CD4-positive, alpha-beta T cell treated with Interleukin-1 beta for 1 hour (primary cell): ENCODE measurements around the gene ABHD5.
"Not testable (repeated sequence)": the region's sequence is repeated elsewhere in the genome, so short reads cannot be mapped to it uniquely, and the experiment has no call there.

Source experiments
- DNase-seq, 2 donors: peaks; one replicate each; pipeline ENCODE4 v3.0.0-alpha.2; 2020 to 2022

Gene ABHD5

DNA sequence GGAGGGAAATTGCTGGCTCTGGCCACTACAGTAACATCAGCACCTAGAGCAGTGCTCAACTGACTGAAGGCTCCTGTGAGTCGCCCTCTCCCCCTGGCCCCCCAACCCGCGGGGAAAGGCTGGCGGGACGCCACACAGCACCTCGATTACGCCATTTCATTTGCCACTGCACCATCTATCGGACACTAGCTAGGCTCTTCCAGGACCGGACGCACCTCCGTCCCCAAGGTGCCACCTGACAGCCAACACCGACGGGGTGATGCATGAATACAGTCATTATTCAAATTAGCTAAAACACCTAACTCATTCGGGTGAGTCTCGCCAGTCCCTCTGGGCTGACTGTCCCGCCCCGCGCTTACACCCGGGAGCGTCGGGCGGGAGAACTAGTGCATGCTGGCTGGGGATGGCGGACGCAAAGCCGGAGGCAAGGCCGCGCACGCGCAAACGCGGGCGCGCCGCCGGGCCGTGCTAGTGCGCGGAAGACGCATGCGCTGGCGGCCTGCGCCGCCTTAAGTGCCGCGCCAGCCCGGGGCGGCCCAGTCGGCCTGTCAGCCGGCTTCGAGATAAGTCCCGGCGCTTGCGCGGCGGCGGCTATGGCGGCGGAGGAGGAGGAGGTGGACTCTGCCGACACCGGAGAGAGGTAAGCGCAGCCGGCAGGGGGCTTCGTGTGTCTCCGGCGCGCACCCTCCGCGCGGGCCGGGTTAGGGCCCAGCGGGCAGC lies at the start of gene ABHD5:
ABHD5 (plus strand) TSS at position 539 of the 720 bp plus-strand sequence; CDS start at position 594, 55 bp downstream.
- DNase-seq, result peak; percentile 95 to 97

DNA sequence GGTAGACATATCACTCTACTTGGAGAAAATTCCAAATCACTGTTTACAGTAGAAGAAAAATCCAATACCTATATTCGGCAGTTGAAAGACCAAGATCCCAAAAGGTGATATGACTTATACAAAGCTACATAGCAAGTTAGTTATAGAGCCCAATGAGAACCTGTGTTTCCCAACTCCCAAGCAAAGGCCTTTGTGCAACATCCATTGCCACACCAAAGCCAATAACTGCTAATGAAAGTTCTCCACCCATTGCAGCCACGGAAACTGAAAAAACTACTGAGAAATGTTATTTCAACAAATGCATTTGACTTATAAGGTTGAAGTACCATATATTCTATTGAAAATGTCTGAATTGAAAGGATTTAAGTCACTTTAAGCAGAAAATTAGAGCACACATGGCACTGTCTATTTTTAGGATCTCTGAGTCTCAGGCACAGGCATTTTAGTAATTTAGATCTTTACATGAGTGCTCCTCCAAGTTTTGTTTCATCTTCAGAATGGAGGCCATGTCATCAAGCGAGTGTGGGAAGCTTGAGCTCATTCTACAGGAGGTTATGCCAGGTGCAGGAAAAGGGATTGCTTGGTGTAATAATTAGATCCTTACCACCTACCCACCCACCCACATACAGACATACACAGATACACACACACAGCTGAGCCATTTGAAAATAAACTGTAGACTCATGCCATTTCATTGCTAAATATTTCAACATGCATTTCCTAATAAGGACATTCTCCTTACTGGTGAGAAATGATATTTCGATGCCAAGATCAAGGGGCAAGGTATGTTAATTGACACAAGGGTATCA lies 49.2 kb upstream of the ABHD5 start:
- no peak for DNase-seq

DNA sequence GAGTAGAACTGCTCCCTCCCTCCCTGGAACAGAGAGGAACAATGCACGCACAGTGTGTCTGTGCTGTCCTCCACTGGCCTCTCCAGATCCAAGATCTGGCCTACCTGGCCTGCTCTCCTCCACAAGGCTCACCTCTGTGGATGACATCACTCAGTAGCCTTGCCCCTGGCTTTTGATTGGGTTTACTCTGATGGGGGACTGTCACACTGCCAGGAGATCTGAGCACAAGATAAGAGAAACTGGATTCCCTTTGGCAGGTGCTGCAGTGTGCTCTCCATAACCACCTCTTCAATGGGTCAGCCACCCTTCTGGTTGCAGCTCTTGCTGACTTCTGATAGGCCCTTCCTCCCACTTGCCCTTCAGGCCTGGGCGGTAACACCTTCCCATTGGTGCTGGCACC lies 46.3 kb upstream of the ABHD5 start:
- no peak for DNase-seq

DNA sequence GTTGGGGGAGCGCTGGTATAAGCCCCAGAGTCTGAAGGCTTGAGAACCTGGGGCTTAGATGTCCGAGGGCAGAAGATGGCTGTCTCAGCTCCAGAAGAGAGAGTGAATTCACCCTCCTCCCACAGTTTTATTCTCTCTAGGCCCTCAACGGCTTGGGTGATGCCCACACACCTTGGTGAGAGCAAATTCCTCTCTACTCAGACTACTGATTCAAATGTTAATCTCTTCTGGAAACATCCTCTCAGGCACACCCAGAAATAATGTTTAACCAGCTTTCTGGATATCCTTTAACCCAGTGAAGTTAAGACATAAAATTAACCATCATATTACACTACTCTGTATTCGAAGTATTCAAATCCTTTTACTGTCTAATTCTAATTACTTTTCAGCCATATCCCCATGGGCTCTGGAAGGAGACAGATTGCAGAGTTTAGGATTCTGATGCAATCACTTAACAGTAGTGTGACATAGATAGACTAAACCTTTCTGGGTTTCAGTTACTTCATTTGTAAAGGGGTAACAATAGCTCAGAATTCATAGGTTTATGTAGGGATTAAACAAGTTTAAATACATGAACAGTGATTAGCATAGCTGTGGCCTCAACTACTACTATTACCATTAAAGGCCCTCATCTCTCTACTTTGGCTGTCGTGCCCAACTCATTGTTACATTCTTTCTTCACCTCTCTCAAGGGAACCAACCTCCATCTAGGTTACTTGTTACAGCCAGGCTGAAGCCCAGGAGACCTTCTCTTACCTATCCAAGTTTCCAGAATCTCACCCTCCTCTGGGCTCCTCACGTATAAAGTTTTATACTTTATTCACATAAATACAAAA lies 43.2 kb upstream of the ABHD5 start:
- DNase-seq, result no peak

DNA sequence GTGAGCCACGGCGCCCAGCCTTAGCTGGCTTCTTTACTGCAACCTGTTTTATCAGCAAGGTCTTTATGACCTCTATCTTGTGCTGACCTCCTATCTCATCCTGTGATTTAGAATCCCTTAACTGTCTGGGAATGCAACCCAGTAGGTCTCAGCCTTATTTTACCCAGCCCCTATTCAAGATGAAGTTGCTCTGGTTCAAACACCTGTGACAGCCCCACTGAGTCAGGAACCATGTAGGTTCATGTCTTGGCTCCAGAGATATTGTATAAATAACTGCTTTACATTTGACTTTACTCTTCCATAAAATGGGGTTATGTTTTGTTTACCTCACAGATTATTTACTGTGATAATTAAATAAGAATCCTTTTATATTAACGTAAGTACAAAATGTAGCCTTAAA lies 41.8 kb upstream of the ABHD5 start:
- no peak for DNase-seq

DNA sequence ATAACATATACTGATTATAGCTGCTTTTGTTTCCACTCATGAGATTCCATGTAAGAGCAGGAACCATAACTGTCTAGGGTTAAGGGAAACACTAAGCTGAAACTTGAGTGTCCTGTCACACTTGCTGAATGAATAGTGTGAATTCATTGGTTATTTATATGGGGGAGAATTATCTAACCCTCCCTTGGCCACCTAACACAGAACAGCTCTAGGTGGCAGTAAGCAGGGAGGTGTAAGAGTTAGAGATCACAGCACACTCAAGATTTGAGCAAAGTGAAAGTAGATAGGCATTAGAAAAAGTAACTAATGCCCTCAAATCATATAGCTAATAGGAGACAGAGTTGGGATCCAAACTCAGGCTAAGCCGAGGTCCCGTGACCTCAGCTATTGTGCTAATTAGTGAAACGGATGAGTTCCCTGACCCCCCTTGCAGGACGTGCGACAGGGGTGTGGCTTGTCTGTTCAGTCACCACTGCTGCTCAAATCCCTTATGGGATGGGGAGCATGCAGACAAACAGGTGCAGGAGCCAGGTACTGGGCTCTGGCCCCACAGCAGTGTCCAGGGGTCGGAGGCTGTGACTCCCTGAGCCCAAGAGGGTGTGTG lies 41.3 kb upstream of the ABHD5 start:
- no peak for DNase-seq

DNA sequence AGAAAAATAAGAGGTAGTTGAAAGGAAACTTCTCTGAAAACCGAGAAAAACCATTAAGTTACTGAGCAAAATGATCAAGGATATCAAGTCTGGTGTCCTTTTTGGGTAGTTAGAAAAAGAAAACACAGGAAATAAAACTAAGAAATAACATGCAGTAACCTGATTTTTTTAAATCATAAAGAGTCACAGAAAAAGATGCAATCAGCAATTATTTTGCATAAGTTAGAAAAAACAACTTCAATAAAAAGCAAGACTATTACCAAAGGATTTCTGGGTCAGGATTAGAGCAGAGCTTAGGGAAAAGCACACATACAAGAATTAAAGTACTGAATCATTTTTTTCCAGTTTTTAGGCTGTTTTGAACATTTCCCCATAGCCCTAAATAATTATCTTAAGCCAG lies 40.4 kb upstream of the ABHD5 start:
- DNase-seq, result no peak

DNA sequence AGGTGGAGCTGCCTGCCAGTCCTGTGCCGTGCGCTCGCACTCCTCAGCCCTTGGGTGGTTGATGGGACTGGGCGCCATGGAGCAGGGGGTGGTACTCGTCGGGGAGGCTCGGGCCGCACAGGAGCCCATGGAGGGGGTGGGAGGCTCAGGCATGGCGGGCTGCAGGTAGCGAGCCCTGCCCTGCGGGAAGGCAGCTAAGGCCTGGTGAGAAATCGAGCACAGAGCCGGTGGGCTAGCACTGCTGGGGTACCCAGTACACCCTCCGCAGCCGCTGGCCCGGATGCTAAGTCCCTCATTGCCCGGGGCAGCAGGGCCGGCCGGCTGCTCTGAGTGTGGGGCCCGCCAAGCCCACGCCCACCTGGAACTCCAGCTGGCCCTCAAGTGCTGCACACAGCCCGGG lies 34.3 kb upstream of the ABHD5 start:
- not testable (repeated sequence) for DNase-seq

DNA sequence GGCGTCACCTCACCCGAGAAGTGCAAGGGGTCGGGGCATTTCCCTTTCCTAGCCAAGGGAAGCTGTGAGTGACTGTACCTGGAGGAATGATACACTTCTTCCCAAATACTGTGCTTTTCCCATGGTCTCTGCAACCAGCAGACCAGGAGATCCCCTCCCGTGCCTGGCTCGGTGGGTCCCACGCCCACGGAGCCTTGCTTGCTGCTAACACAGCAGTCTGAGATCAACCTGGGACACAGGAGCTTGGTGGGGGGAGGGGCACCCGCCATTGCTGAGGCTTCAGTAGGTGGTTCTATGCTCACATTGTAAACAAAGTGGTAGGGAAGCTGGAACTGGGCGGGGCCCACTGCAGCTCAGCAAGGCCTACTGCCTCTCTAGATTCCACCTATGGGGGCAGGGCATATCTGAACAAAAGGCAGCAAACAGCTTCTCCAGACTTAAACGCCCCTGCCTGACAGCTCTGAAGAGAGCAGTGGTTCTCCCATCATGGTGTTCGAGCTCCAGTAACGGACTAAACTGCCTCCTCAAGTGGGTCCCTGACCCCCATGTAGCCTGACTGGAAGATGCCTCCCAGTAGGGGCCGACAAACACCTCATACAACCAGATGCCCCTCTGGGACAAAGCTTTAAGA lies 31.4 kb upstream of the ABHD5 start:
- DNase-seq, result no peak

DNA sequence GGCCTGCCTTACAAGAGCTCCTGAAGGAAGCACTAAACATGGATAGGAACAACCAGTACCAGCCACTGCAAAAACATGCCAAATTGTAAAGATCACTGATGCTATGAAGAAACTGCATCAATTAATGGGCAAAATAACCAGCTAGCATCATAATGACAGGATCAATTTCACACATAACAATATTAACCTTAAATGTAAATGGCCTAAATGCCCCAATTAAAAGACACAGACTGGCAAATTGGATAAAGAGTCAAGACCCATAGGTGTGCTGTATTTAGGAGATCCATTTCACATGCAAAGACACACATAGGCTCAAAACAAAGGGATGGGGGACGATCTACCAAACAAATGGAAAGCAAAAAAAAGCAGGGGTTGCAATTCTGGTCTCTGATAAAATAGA lies 29.4 kb upstream of the ABHD5 start:
- DNase-seq, result not testable (repeated sequence)

DNA sequence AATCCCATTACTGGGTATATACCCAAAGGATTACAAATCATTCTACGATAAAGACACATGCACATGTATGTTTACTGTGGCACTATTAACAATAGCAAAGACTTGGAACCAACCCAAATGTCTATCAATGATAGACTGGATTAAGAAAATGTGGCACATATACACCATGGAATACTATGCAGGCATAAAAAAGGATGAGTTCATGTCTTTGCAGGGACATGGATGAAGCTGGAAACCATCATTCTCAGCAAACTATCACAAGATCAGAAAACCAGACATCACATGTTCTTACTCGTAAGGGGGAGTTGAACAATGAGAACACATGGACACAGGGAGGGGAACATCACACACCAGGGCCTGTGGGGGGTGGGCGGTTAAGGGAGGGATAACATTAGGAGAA lies 25.7 kb upstream of the ABHD5 start:
- DNase-seq, result not testable (repeated sequence)

DNA sequence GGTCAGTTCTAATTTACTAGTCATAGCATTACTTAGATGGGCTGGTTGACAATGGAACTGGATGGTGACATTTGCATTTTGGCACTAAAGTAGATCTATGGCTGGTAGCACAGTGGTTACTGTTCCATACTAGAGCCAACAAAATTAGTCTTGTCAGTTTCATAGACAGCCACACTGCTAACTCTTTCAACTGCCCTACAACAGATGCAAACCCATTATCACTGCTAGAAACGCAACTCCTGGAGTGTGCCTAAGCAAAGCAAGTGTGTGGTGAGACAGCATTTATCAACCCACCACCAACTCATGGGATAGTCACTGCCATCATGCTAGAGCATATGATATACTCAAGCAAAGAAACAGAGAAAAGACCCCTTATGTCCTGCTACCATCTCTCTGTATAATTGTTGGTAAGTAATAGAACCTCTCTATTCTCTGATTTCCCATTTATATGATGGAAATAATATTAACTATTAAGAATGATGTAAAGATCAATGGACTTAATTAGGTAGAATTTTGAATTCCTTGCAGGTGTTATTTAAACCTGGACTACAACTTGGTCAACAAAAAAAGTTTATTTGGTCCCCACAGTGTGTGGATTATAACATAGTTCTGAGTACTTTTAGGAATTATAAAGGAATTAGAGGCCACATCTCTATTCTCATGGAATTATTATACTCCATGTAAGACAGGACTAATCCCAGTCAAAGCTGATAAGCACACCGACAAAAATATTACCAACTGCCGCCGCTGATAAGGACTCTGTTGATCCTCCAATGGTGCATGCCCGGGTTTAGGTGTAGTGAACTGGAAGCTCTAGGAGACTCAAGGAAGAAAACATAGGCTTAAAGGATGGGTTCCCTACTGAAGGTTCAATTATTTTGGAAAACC lies 19.9 kb upstream of the ABHD5 start:
- no peak for DNase-seq

DNA sequence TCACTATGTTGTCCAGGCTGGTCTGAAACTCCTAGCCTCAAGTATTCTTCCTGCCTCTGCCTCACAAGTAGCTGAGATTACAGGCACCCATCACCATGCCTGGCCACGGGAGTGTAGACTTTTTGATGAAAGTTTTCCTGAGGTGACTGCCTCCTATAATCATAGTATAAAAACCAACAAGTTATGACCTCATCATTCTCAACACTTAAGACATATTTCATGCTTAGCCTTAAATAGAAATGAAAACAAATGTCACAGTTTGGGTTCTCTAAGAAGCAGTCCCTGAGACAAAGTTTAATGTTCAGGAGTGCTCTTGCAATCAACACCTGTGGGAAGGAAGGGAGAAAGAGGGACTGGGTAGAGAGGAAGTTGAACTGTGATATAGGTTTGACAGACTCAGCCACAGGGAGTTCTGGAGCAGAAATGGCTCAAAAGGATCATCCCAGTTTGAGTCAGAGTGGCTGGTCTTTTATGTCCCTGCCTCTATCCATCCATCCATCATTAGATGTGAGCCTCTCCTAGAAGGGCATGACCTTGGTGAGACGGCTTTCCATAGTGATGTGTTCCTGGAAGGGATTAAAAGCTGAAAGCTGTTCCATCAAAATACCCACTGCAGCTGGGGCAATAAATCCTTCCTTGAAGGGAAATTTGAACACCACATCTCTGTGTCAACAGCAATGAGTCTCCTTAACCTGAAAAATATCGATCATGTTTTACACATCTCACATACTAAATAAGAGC lies 16.2 kb upstream of the ABHD5 start:
- no peak for DNase-seq

DNA sequence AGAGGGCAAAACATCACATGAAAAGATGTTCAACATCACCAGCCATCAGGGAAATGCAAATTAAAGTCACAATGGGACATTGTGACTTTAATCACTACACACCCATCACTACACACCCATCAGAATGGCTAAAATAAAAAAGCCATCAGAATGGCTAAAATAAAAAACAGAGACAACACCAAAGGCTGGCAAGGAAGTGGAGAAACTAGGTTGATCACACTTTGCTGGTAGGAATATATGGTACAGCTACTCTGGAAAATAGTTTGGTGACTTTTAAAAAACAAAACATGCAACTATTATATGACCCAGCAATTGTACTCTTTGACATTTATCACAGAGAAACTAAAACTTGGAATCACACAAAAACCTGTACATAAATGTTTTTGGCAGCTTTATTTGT lies 15.1 kb upstream of the ABHD5 start:
- DNase-seq, result no peak

DNA sequence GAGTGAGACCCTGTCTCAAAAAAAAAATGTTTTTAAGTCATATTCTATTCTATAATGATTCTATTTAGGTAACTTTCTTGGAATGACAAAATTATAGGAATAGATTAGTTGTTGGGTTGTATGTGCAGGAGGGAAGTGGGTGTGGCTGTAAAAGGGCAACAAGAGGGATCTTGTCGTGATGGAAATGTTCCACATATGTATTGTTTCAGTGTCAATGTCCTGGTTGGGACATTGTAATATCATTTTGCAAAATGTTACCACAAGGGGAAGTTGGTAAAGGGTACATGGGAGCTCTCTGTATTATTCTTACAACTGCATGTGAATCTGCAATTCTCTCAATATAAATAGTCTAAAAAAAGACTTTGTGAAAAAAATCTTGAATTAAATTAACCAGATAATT lies 14.3 kb upstream of the ABHD5 start:
- DNase-seq, result no peak

DNA sequence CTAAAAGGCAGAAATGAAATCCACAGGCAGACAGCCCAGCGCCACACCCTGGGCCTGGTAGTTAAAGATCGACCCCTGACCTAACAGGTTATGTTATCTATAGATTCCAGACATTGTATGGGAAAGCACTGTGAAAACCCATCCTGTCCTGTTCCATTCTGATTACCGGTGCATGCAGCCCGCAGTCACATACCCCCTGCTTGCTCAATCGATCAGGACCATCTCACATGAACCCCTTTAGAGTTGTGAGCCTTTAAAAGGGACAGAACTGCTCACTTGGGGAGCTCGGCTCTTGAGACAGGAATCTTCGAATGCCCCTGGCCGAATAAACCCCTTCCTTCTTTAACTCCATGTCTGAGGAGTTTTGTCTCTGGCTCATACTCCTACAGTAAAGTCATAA lies 12.4 kb upstream of the ABHD5 start:
- not testable (repeated sequence) for DNase-seq

DNA sequence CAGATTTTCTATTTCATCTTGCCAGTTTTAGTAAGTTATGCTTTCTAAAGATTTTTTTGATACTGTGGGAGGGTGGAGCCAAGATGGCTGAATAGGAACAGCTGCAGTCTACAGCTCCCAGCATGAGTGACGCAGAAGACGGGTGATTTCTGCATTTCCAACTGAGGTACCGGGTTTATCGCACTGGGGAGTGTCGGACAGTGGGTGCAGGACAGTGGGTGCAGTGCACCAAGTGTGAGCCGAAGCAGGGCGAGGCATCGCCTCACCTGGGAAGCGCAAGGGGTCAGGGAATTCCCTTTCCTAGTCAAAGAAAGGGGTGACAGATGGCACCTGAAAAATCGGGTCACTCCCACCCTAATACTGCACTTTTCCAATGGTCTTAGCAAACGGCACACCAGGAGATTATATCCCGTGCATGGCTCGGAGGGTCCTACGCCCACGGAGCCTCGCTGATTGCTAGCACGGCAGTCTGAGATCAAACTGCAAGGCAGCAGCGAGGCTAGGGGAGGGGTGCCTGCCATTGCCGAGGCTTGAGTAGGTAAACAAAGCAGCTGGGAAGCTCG lies 11.8 kb upstream of the ABHD5 start:
- DNase-seq, result not testable (repeated sequence)

DNA sequence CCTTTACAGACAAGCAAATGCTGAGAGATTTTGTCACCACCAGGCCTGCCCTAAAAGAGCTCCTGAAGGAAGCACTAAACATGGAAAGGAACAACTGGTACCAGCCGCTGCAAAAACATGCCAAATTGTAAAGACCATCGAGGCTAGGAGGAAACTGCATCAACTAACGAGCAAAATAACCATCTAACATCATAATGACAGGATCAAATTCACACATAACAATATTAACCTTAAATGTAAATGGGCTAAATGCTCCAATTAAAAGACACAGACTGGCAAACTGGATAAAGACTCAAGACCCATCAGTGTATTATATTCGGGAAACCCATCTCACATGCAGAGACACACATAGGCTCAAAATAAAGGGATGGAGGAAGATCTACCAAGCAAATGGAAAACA lies 9.9 kb upstream of the ABHD5 start:
- not testable (repeated sequence) for DNase-seq

DNA sequence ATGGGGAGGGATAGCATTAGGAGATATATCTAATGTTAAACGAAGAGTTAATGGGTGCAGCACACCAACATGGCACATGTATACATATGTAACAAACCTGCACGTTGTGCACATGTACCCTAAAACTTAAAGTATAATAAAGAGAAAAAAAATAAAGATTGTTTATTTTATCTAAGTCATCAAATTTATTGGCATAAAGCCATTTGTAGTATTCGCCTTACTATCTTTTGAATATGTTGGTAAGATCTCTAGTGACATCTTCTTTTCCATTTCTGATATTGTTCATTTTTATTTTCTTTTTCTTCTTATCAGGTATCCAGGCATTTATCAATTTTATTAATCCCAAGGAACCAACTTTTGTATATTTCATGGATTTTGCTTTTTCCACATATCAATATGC lies 5.8 kb upstream of the ABHD5 start:
- no peak for DNase-seq

DNA sequence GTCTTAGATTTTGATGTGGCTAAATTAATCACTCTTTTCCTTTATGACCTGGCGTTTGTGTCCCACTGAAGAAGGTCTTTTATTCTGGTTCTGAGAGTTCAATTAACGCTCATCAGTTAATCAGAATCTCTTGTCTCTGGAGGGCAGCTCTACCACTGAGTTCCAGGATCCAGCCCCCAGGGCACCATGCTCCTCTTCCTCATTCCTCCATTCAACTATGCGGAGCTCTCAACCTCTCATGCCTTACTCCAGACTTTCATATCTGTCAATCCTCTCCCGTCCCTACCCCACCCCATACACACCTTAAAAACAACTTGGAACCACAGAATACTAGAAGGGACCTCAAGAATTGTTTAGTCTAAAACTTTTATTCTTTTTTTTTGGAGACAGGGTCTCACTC lies 4.8 kb upstream of the ABHD5 start:
- no peak for DNase-seq
